HG03135 (cell line): Measurements from ENCODE around the gene RAB26.
"Not testable (repeated sequence)": the region's sequence is repeated elsewhere in the genome, so short reads cannot be mapped to it uniquely, and the experiment has no call there.

Experiments
- ATAC-seq: cut with Tn5 transposase; IDR thresholded peaks from one replicate; pipeline ENCODE4 v1.9.1; 2021; ENCODE audit warnings: mild to moderate bottlenecking, moderate library complexity; ENCODE audit not compliant: unreplicated experiment

Gene RAB26

DNA sequence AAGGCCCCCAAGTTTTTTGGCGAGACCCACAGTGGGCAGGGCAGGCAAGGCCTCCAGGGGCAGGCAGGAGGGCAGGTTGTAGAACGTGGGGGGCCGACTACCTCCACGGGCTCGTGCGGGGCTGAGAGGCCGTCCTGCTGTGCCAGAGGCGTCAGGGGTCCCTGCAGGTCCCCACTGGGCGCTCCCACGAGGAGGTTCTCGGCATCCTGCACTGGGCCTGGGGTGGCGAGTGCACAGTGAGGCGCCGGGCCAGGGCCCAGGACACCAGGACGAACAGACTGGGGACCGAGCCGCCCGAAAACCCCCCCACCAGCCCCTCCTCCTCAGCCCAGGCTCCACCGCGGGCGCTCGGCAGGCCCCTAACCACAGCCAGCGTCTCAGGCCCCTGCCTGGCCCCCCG, 32.0 kb upstream of the RAB26 start:
- ATAC-seq: not testable (repeated sequence)

DNA sequence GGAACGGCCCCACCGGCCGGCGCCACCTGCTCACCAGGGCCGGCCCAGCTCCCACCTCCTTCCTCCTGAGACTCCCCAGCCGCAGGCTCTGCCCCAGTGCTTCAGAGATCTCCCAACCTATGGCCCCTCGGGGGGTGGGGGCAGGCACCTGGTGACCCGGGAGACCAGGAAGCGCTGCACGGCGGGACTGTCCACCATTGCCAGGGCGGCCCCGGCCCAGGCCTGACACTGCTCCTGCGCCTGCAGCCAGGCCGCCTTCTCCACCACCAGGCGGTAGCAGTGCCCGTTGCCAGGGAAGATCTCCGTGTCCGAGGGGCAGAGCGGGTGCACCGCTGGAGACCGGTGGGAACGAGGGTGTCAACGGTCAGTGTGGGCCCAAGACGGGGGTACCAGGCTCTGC, 31.1 kb upstream of the RAB26 start:
- not testable (repeated sequence) for ATAC-seq

DNA sequence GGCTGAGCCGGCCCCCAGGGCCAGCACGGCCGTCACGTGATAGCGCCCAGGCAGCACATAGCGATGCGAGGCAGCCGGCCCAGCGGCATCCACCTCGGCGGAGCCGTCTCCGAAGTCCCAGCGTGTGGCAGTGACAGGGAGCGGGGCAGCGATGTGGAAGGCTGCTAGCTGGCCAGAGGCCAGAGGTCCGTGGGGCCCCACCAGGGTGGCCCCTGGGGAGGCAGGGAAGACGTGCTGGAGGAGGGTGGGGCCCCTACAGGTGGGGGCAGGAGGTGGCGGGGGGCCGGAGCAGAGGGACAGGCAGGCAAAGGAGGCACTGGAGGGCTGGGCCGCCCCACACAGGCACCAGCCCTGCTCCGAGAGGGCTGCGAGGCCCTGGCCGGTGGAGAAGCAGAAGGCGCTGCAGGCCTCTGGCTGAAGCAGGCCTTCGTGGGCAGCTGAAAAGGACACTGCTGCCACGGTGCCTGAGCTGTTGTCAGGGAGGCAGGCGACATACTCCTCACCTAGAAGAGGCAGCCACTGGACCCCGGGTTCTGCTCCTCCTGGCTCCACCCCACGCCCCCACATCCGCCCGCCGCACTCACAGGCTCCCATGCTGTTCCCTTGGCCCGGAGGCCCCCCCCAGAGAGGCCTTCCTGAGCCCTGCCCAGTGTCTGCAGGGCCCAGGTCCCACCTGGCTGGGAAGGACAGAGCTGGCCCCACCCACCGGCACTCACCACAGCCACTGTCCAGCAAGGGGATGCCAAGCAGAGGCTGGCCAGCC, 30.3 kb upstream of the RAB26 start:
- not testable (repeated sequence) for ATAC-seq

DNA sequence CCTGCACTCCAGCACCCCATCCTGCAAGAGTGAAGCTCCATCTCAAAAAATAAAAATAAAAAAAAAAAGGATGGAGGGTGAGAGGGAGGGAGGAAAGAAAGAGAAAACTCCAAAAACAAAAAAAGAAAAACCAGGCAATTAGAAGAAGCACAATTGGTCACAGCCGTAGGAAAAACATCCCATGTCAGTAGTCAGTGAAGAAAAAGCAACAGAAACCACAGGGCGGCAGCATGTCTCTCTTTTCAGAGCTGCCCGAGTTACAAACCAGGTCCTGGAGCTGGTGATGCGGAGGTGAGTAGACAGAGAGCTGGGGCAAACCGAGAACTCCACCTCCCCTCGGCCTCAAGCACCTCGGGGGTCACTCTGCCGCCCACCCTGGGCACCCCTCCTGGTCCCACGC, 27.1 kb upstream of the RAB26 start:
- not testable (repeated sequence) for ATAC-seq

DNA sequence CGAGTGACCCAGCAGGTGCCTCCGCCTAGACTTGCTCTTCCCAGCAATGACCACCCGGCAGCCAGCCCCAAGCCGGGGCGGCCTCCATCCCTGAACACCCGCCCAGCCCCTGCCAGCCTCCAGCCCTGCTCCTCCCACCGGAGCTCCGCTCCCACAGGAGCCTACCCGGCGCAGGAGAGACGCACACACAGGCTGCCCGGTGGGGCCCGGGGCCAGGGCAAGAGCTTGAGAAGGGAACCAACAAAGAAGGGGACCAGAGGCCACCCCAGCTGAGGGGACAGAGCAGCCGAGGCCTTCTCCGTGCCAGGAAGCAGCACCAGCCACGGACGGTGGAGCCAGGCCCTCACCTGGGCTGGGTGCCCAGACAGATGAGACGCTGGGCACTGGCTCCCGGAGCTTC, 26.6 kb upstream of the RAB26 start:
- ATAC-seq: no peak

DNA sequence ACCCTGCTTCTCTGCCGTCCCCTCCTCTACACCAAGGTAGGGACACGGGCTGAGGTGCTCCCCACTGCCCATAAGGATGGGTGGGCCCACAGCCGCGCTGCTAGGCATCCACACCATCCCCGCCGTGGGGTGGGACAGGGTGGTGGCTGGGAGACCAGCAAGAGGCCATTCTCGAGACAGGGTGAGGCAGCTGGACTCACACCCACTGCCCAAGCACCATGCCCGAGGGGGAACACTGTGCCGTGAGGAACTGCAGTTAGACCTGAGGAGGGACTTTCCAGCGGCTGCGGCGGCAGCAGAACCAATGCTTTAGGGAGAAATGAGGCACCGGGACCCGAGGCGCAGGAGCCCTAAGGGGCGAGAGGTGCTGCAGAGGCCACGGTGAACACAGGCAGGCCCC, 26.0 kb upstream of the RAB26 start:
- no peak for ATAC-seq

DNA sequence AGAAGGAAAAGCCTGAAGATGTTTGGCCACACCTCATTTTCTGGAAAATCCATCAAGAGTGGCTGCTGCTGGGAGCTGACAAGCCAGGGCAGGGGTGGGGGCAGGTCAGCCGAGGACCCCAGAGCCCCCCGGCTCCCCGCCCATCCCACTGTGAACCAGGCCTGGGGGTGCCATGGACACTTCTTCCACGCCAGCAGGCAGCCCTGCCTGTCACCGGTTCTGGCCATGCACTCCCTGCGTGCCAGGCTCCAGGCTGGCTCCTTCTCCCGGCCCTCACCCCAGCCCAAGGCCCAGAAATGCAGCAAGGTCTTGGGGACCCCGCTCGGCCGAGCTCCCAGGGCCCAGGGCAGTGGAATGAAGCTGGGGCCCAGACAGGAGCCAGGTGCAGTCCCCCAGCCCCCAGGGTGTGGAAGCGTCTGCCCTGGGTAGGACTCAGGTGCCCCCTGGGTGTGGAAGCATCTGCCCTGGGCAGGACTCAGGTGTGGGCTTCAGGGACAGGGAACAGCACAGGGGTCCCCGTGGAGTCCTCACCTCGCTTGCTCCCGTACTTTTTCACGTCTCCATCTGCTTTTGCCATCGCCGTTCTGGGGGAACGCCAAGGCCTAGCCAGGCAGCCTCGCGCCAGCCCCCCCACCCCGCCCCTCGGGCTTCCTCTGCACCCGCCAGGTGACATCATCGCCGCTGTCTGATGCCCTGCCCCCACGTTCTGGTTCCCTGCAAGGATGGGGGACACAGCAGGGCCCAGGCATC, 25.3 kb upstream of the RAB26 start:
- not testable (repeated sequence) for ATAC-seq

DNA sequence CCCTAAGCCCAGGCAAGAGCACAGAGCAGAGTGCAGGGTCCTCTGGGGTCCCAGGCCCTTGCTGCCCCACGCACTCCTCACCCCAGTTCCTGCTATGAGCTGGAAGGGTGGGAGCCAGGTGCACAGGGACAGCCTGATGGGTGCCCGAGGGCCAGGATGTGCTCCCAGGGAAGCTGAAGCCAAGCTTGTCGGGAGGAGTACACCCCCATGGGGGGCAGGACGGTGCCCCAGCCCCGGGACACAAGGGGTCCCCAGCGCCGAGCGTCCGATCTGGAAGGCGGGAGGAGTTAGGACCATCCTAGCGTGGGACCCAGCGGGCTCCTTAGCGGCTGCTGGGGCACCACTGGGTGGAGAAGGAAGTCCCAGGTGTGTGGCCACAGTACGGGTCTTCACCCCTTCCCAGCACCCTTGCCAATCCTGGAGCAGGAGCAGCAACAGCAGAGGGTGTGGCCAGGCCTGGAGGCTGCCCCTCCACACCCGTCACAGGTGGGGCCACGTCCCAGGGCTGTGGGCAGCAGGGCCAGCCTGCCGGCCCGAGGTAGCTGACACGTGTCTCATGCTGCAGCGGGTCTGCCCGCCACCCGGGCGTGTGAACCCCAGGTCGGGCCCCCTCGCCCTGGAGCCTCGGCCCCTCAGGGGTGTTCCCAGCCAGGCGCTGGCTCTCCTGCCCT, 24.6 kb upstream of the RAB26 start:
- not testable (repeated sequence) for ATAC-seq

DNA sequence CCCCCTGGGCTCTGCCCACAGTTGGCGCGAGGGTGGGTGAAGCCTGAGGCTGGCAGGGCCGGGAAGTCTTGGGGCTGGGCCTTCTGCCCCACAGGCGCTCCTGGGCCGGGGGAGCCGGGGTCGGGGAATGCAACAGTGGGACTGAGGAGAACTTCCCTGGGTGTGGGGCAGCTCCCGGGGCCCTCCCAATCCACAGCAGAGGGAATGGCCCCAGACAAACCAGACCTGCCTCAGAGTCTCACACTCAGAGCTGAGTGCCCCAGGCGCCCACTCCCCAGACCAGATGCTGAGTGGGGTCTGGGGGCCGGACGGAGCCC, 24.1 kb upstream of the RAB26 start:
- ATAC-seq: not testable (repeated sequence)

DNA sequence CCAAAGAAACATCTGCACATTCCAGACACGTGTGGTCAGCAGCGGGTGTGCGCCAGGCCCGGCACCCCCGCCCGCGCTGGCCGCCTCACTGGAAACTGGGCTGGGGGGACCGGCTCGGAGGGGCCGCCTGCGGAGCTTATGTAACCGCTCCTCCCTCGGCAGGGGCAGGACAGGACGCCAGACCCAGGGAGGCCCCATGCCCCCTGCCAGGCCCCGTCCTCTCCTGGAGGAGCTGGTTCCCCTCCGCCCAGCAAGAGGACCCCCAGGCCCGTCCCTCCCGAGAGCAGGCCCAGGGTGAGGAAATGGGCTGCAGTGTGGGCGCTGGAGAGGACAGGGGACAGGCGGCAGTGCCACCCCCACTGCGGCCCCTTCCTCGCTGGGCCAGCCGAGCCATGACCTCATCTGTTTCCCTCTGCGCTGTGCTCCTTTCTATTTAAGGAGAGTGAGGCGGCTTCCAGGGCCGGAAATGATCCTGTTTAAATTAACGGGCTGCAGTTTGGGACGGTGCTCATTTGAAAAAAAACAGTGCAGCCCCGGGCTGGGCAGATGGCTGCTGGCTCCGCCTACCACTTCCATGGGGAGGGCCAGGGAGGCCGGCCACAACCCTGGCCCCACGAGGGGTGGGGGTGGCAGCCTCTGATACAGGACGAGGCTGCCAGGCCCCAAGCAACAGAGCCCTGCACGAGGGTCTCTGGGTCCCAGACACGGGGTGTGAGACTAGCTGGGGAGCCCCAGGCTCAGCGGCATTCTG, 23.6 kb upstream of the RAB26 start:
- not testable (repeated sequence) for ATAC-seq

DNA sequence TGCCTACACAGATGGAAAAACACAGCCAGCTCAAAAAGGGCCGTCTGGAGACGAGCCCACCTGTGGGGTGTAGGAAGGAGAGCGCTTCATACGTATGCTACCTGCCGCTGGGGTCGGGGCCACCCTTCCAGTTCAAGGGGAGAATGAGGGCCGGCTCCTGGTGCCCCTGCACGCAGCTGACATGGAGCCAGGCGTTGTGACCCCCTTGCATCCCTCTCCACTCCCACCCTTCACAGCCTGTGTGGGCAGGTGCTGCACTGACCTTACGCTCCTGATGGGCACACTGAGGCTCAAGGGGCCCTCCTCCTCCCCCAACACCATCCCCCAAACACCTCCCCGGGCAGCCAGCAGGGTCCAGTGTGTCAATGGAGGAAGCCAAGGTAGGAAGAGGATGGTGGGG, 22.8 kb upstream of the RAB26 start:
- ATAC-seq: not testable (repeated sequence)

DNA sequence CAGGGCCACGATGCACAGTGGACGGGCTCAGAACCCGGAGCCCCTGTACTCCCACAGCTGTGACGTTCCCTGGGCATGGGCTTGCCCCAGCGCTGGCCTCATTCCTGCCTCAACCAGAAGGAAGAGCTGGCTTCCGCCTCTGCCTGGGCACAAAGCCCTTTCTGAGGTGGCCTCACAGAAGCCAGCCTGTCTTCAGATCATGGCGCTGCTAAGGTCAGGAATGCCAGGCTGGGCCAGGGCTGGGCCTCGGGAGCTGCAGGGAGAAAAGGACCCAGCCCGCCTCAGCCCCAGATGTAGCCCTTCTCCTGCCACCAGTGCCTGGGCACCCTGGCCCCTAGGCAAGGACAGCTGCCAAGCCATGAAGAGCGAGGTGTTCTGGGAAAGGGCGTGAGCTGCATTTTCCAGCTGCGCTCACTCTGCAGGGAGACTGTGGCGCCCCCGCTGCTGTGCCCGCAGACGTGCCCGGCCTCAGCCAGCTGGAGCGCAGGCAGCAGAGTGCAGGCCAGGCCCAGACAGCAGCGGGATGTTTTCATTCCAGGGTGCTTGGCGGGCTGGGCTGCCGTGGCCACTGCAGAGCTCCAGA, 22.2 kb upstream of the RAB26 start:
- not testable (repeated sequence) for ATAC-seq

DNA sequence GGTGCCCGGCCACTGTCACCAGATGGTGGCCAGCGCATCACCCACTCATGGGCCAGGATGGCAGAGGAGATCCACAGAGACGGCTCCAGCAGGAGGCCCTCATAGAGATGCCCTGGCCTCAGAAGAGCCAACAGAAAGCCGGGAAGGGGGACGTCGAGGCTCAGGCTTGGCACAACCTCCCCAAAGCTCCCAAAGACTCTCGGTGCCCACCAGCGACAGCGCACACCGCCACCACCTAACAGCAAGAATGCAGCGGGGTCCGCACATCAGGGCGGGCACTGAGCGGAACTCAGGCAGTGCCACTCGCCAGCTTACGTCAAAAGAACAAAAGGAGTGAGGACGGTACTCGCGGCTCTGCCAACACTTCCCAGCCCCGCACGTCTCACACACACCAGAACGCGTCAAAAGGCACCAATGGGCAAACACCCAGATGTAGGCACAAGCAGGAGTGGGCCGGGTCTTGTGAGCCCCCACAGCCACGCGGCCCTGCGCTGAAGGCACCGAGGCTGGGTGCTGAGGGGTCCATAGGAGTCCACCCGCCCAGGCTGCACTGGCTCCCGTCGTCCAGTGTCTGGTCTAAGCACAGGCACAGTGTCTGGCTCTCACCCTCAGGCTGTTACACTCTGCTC, 21.4 kb upstream of the RAB26 start:
- ATAC-seq: not testable (repeated sequence)

DNA sequence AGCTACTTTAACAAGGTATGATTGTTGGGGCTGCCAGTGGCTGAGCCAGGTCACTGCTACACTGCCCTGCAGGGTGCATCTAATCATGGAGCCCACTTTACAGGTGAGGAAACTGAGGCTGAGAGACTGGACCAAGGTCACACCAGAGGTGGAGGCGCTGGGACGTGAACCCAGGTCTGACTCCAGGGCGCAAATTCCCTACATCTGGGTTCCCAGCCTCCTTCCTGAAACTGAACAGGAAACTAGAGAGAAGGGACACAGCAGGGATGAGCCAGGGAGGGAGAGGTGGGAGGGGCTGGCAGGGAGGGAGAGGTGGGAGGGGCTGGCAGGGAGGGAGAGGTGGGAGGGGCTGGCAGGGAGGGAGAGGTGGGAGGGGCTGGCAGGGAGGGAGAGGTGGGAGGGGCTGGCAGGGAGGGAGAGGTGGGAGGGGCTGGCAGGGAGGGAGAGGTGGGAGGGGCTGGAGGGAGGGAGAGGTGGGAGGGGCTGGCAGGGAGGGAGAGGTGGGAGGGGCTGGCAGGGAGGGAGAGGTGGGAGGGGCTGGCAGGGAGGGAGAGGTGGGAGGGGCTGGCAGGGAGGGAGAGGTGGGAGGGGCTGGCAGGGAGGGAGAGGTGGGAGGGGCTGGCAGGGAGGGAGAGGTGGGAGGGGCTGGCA, 20.7 kb upstream of the RAB26 start:
- ATAC-seq: not testable (repeated sequence)

DNA sequence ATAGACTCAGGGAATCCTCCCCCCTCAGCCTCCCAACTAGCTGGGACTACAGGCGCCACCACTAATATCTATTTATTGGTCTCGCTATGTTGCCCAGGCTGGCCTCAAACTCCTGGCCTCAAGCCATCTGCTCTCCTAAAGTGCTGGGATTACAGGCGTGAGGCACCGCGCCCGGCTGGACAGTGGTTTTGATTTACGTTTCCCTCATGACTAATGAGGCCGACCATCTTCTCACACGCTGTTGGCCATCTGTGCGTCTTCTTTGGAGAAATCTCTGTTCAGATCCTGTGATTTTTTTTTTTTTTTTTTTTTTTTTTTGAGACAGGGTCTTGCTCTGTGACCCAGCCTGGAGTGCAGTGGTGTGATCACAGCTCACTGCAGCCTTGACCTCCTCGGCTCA, 19.2 kb upstream of the RAB26 start:
- ATAC-seq: not testable (repeated sequence)

DNA sequence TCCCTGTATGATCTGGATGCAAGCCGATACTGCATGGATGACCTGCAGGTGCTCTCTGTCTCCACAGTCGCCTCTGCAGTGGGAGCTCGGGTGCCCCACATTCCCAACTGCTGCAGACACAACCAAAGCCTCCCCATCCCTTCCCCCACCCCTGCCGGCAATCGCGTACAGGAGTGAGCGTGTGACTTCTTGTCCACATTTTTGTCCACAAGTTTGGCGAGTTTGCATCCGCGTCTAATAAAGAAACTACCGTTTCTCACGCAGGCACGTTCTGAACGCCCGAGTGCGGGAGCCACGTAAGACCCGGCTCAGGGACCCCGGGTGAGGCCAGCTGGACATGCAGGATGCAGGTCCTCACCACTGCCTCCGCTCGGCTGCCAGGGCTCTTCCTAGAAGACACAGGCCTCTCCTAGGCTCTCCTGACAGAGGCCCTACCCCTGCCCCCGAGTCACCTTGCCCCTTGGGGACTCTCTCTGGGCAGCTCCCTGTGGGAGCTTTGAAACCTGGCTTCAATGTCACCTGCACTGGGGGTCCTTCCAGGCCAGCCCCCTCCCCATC, 18.5 kb upstream of the RAB26 start:
- ATAC-seq: not testable (repeated sequence)

DNA sequence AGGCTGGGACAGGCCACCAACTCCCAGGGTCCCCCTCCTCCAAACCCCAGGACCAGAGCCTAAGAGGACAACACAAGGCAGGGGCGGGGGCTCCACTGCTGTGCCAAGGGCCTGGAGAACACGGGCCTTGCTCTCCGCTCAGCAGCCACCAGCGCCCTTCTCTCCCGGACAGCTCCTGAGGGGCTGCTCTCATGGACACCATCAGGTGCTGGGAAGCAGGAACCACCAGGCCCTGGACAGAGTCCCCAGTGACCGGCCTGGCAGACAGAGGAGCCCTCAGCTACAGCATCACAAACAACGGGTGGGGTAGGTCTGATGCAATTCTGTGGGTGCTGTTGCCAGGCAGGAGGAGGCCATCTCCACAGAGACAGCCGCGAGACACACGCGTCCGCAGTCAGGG, 14.6 kb upstream of the RAB26 start:
- ATAC-seq: not testable (repeated sequence)

DNA sequence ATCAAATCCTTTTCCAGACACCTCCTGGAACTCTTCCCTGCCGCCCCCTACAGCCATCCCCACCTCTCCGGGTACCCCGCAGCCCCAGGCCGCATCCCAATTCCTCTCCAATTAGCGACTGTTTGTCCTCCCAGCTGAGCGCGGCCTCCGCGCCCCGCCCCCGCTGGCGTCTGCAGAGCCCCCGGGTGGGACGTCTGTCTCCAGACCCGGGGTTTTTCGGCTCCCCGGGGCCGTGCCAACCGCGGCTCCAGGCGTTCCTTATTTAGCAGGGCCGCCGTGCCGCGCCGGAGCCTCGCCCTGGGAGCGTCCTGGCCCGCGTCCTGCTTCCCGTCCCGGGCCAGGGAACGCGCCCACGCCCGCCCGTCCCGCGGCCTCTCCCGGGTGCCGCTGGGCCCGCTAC, 13.4 kb upstream of the RAB26 start:
- not testable (repeated sequence) for ATAC-seq

DNA sequence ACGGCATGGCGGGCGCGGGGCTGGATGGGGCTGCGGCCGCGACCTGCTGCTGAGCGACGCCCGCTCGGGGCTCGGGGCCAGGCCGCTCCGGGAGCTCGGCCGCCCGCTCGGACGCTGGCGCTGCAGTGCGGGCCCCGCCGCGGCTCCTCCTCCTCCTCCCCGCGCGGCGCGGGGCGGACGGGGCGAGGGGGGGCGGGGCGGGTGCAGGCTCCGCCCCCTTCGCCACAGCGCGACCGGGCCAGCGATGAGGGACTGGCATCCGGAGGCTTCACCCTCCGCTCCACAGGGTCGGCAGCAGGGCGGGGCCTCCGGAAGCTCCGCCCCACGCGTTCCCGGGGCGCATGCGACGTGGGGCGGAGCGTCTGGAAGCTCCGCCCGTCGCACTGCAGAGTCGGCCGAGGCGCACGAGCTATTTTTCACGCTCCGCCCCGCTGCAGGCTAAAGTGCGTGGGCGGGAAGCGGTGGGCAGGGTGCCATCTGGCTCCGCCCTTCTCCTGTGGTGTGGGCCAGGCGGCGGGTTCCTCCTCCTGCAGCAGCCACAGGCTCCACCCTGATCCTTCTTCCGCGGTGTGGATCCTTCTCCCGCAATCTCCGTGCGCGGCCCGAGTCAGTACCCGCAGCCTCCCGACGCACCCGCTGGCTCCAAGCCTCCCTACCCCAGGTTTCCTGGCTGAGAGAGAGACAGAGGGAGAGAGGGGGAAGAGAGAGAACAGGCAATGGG, 12.5 kb upstream of the RAB26 start, which contains the start of gene PKD1:
TSS of gene PKD1 (minus strand) at position 129 of the 721 bp plus-strand sequence. CDS start 209 bp downstream, outside the sequence.
- ATAC-seq: not testable (repeated sequence)
